ENCODE data around the gene GCC2.
"Not testable (repeated sequence)": the region's sequence is repeated elsewhere in the genome, so short reads cannot be mapped to it uniquely, and the experiment has no call there.

GCC2 gene

GRCh38 chr2:108448678-108449409, at the start of gene GCC2:
Gene GCC2, plus strand, starts transcription at chr2:108449206. Its CDS starts 69 bp downstream, at chr2:108449275.
- peak; percentile 93 for DNase-seq

DNA sequence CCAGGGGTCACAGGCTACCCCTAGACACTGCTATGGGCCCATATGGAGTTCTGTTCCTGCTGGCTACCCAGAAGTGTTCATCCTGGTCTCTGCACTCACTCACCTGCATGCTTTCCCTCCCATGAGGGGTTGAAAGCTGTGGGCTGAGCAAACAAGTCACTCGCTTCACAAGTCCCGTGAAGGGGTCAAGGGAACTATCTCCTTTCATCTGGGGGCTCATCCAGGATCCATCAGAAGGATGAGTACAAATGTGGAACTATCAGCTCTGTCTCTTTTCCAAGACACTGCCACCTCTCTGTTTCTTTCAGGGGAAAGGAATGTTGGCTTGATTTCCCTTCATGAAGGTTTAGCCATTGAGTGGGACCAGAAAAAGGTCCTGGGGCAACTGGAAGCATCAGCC, 49.5 kb upstream of the GCC2 start:
- no peak for DNase-seq

GRCh38 chr2:108401800-108402199, 47.2 kb upstream of the GCC2 start:
- no peak for DNase-seq

- peak; percentile 78 for DNase-seq
Measured at GRCh38 chr2:108403494-108403893, 45.5 kb upstream of the GCC2 start.

GRCh38 chr2:108404784-108405397, 44.1 kb upstream of the GCC2 start:
- no peak for DNase-seq

DNA sequence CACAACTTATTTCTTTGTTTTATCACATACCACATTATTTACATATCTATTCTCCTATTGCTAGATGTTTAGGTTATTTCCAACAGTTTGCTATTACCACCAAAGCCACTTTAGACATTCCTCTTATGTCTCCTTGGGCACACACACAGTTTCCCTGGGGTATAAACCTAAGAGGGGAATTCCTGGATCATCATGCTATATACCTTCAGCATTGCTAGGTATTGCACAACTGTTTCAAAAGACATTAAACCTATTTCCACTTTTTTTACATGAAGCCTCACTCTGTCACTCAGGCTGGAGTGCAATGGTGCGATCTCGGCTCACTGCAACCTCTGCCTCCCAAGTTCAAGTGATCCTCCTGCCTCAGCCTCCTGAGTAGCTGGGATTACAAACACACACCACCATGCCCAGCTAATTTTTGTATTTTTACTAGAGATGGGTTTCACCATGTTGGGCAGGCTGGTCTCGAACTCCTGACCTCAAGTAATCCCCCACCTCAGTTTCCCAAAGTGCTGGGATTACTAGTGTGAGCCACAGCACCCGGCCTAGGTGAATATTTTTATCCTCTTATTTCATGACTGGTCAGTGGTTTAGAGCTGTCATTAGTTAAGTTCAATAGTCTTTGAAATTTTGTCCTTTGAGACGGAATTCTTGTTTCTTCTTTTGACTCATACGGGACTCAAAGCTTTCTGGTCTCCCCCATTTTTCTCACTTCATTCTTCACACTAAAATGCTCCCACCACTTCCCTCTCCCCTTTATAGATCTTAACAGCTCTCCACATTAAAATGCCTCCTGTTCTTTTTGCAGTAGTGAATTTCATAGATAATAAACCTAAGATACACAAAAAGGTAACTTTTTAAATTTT, 40.9 kb upstream of the GCC2 start:
- no peak for DNase-seq

GRCh38 chr2:108409768-108410167, 39.2 kb upstream of the GCC2 start:
- DNase-seq: peak; percentile 67

- peak; percentile 89 for DNase-seq
Measured at GRCh38 chr2:108412995-108413710, 35.9 kb upstream of the GCC2 start.

- DNase-seq: no peak
Measured at GRCh38 chr2:108413711-108414095, 35.3 kb upstream of the GCC2 start.

DNA sequence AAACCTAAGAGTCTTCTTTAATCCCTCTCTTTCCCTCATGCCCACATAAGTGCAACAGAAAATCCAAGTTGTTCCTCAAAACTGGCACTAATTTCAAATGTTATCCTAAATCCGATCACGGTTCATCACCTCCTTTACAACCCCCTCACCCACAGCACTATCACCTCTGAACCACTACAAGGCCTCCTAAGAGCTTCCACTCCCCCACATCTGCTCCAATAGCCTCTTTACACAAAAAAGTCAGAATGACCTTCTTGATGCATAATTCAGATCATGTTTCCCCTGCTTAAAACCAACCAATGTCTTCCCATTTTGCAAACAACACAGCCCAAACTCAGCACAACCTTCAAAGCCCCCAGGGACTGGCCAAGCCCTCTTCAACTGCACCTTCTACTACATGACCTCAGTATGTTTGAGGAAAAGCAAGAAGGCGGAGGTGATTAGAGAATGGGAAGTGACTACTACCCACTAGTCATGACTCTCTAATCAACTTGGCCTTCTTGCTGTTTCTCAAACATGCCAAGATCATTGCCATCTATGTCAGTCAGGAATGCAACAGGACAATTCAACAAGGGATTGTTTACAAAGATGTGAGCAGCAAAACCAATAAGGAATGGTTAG, 34.6 kb upstream of the GCC2 start:
- DNase-seq: no peak

DNA sequence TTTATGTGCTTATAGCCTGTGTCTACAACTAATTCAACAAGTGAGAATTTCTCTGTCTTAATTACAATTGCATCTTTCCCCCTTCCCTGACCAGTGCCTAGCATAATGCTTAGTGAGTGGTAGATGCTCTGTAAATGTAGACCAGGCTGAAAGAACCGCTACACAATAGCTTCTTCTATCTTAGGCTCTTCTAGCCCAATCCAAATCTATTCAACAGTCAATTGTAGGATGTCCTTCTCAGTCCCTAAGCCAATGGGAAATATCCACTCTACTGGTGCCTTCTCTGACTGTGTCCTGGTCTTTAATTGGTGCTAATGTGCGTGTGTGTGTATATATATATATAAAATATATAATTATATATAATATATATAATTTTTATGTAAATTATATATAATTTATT, 34.1 kb upstream of the GCC2 start:
- DNase-seq: no peak

DNA sequence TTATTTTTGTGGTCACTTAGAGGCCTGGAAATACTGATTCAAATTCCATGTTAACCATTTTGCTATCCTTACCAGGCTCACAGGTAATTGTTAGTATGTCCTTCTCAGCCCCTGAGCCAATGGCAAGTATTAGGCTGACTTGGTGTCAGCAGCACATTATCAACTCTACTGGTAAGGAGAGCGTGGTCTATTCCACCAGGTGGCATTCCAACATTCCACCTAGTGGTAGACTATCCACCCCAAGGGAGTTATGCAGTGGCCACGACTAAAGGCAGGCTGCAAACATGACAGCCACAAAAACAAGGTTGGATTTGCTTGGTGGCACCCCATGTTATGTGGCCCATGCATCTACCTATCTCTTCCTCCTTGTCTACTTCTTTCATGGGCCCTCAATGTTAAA, 31.8 kb upstream of the GCC2 start:
- DNase-seq: no peak

DNA sequence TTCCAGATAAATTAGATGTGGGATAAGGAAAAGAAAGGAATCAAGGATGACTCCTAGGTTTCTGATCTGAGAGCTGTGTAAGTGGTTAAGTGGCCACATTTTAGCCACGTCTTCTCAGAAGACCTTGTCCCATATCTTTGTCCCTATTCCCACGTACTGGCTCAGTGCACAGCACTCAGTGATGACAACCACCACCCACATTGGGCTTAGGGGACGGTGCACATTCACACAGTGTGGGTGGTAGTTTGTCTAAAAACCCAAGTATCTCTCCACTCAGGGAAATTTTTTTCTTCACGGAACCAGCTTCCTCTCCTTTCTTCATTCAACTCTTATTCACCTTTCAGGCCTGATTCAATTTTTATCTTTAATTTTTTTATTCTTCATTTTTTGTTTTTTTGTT, 30.6 kb upstream of the GCC2 start:
- DNase-seq: no peak

- DNase-seq: no peak
Measured at GRCh38 chr2:108423067-108423466, 25.9 kb upstream of the GCC2 start.

DNA sequence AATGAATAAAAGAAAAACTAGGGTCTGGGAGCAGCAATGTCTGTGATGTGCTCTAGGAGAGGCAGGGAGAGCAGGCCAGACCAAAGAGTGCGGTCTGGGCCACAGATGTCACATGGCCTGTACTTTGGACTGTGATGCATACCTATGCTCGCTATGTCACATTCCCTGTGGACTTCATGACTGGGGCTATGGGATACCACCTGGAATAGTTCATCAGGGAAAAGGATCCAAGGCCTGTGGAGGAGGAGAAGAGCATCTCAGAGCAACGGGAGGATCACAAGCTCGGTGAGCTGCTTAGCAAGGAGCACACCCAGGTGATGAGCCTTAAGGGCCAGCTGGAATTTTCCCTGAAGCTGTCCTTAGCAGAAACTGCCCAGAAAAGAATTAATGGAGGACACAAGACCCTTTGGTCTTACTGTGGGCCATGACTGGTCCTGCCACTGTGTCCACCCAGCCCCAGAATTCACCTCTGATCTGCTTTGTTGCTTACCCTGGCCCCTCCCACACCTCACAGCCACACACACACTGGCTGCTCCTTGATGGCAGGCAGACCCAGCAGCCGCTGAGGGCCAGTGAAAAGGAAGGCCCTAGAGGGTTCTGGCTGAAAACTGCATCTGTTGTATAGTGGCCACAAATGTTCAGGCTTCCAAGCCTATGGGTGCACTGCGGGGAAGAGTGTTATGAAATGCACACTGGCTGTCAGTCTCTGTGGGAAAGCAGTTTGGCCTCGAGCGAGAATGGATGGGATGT, 25.3 kb upstream of the GCC2 start:
- no peak for DNase-seq

GRCh38 chr2:108428286-108429009, 20.6 kb upstream of the GCC2 start:
- DNase-seq: no peak

GRCh38 chr2:108435578-108435977, 13.4 kb upstream of the GCC2 start:
- DNase-seq: not testable (repeated sequence)

DNA sequence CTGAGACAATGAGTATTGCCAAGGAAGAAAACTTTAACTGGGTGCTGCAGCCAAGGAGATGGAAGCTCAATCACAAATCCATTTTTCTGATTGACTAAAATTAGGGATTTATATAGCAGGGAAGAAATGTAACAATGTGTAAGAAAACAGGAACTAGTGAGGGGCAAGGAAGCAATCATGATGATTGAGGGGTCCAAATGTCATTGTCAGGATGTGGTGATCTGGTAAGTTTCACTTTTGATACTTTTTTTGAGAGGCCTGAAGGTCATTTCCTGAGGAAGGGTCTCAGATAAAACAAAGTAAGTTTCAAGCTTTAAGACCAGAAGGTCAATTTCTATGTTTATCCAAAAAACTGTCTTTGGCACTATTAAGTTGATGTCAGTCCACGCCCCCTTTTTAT, 12.0 kb upstream of the GCC2 start:
- DNase-seq: no peak

DNA sequence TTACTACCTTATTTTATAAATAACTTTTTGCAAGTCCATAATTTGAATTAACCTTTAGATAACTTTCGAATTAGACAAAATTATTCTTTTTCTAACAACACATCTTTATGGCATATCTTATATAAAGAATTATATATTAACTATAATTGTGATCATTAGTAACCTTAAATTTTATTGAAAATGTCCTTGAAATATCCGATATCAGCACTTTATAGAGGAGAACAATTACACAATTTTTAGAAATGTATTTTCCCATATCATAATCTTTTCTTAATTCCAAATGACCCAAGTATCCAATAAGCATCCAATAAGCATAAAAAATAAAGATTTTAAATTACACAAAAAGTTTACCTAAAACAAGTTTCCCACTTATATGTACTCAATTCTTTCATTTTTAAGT, 7.3 kb upstream of the GCC2 start:
- no peak for DNase-seq

GRCh38 chr2:108444941-108445840, 3.8 kb upstream of the GCC2 start:
- no peak for DNase-seq
